SK-N-SH (cell line): ENCODE measurements around the gene DNMT3B.

ENCODE experiments used
- CTCF ChIP-seq: fragments of 200-600 bp; sonication (generic); IDR thresholded peaks from 2 replicates; pipeline ENCODE4 v1.6.1; 2017; ENCODE audit warnings: antibody characterized with exemption, mild to moderate bottlenecking, moderate library complexity
- ELF1 ChIP-seq: IDR thresholded peaks from 2 replicates; pipeline ENCODE4 v1.4.0; 2012
- EP300 ChIP-seq, 2 experiments: IDR thresholded peaks; 2 replicates each; pipeline versions ENCODE4 v1.4.0 to v1.6.1; 2012; ENCODE audit warnings: borderline replicate concordance in 1 of 2, low read depth in 1 of 2, low read length in 1 of 2
- EZH2phosphoT487 ChIP-seq: fragments of 200-600 bp; sonication (generic); IDR thresholded peaks from 2 replicates; pipeline ENCODE4 v1.6.1; 2017; ENCODE audit warnings: low read depth, mixed run types, mild to moderate bottlenecking, antibody characterized with exemption, moderate library complexity, borderline replicate concordance
- FOSL2 ChIP-seq: IDR thresholded peaks from 2 replicates; pipeline ENCODE4 v1.4.0; 2012; ENCODE audit warnings: low read depth, mild to moderate bottlenecking, moderate library complexity, borderline replicate concordance
- MAX ChIP-seq: IDR thresholded peaks from 2 replicates; pipeline ENCODE4 v1.4.0; 2012; ENCODE audit warnings: low read depth
- MXI1 ChIP-seq: IDR thresholded peaks from 2 replicates; pipeline ENCODE4 v1.6.1; 2012; ENCODE audit warnings: mild to moderate bottlenecking, low read depth, low read length, improper control_type of control experiment
- NRF1 ChIP-seq: IDR thresholded peaks from 2 replicates; pipeline ENCODE4 v1.6.1; 2012; ENCODE audit warnings: low read depth, mild to moderate bottlenecking, low read length
- RAD21 ChIP-seq: IDR thresholded peaks from 2 replicates; pipeline ENCODE4 v1.6.1; 2012; ENCODE audit warnings: mild to moderate bottlenecking, low read length
- REST ChIP-seq: IDR thresholded peaks from 2 replicates; pipeline ENCODE4 v1.6.1; 2012; ENCODE audit warnings: mild to moderate bottlenecking, low read depth, low read length, moderate library complexity
- USF2 ChIP-seq: fragments of 150-350 bp; IDR thresholded peaks from 2 replicates; pipeline ENCODE4 v1.6.1; 2017; ENCODE audit warnings: antibody characterized with exemption, low read length, low read depth, borderline replicate concordance
- ZBTB33 ChIP-seq: IDR thresholded peaks from 2 replicates; pipeline ENCODE4 v1.4.0; 2012; ENCODE audit warnings: low read depth, borderline replicate concordance

- TF ChIP-seq FOSL2, result no peak
- no peak for TF ChIP-seq USF2
- TF ChIP-seq CTCF, result no peak
- TF ChIP-seq ELF1, result no peak
- no peak for TF ChIP-seq MAX
- TF ChIP-seq REST, result no peak
- TF ChIP-seq EZH2phosphoT487, result no peak
- TF ChIP-seq EP300 (IDR thresholded peaks at IDR 0.05; ENCODE audit: borderline replicate concordance in 1 of 2, low read depth in 1 of 2, low read length in 1 of 2), result no peak
- TF ChIP-seq RAD21, result no peak
- no peak for TF ChIP-seq MXI1
- no peak for TF ChIP-seq ZBTB33
- TF ChIP-seq NRF1, result no peak
Measured at GRCh38 chr20:32820698-32821377, 58.7 kb downstream of the DNMT3B start.
